GM19467 (cell line): ENCODE measurements around the gene DOK5.
A peak's percentile ranks its signal among the peaks of the same experiment; 100 is the strongest.

ENCODE experiments used
- ATAC-seq: cut with Tn5 transposase; IDR thresholded peaks from one replicate; pipeline ENCODE4 v1.9.1; 2021; ENCODE audit warnings: mild to moderate bottlenecking, moderate library complexity; ENCODE audit not compliant: unreplicated experiment

Gene DOK5

GRCh38 chr20:54606380-54606779 is 131.0 kb downstream of the DOK5 start:
- ATAC-seq = peak; percentile 56

- ATAC-seq = no peak
Observed at GRCh38 chr20:54608039-54608745, 132.8 kb downstream of the DOK5 start.

- ATAC-seq = no peak
Observed at GRCh38 chr20:54608943-54609342, 133.6 kb downstream of the DOK5 start.

- no peak for ATAC-seq
Observed at GRCh38 chr20:54611708-54612412, 136.5 kb downstream of the DOK5 start.

- no peak for ATAC-seq
Observed at GRCh38 chr20:54618412-54618811, 143.0 kb downstream of the DOK5 start.

- ATAC-seq = no peak
Observed at GRCh38 chr20:54619181-54619580, 143.8 kb downstream of the DOK5 start.

- no peak for ATAC-seq
Observed at GRCh38 chr20:54619682-54620081, 144.3 kb downstream of the DOK5 start.

GRCh38 chr20:54620611-54621010 is 145.2 kb downstream of the DOK5 start:
- ATAC-seq = no peak

- ATAC-seq = no peak
Observed at GRCh38 chr20:54622333-54623295, 147.2 kb downstream of the DOK5 start.

- ATAC-seq = no peak
Observed at GRCh38 chr20:54623991-54624569, 148.7 kb downstream of the DOK5 start.

- no peak for ATAC-seq
Observed at GRCh38 chr20:54624706-54625390, 149.5 kb downstream of the DOK5 start.

GRCh38 chr20:54625497-54625896 is 150.1 kb downstream of the DOK5 start:
- ATAC-seq = no peak

GRCh38 chr20:54626126-54626525 is 150.7 kb downstream of the DOK5 start:
- ATAC-seq = no peak

GRCh38 chr20:54629632-54630031 is 154.2 kb downstream of the DOK5 start:
- ATAC-seq = no peak

GRCh38 chr20:54630582-54630981 is 155.2 kb downstream of the DOK5 start:
- no peak for ATAC-seq

- ATAC-seq = no peak
Observed at GRCh38 chr20:54631059-54631458, 155.7 kb downstream of the DOK5 start.

- ATAC-seq = peak; percentile 99
Observed at GRCh38 chr20:54633374-54634355, 158.3 kb downstream of the DOK5 start.

GRCh38 chr20:54636575-54636974 is 161.2 kb downstream of the DOK5 start:
- no peak for ATAC-seq

- ATAC-seq = no peak
Observed at GRCh38 chr20:54639941-54640340, 164.5 kb downstream of the DOK5 start.
